Neural progenitor cell (in vitro differentiated cells): ENCODE measurements around the gene IRF6.

Experiments
- CTCF ChIP-seq: fragments of 200-600 bp; sonication (generic); IDR thresholded peaks from 2 replicates; pipeline ENCODE4 v1.5.1; 2017; ENCODE audit warnings: antibody characterized with exemption, mild to moderate bottlenecking
- EZH2 ChIP-seq: fragments of 200-600 bp; sonication (generic); IDR thresholded peaks from 2 replicates; pipeline ENCODE4 v1.6.1; 2017; ENCODE audit warnings: antibody characterized with exemption, mild to moderate bottlenecking, moderate library complexity

- TF ChIP-seq CTCF, result no peak
- TF ChIP-seq EZH2, result no peak
These were observed 19.8 kb downstream of the IRF6 start for GRCh38 chr1:209786146-209786545.
